NB4 (cell line): Measurements from ENCODE around the gene HDAC4.

Source experiments
- POLR2A ChIP-seq: IDR thresholded peaks from 2 replicates; pipeline ENCODE4 v1.6.1; 2011; ENCODE audit warnings: mild to moderate bottlenecking; ENCODE audit not compliant: insufficient read length; ENCODE audit errors: extremely low read depth
- TF ChIP-seq, protein P1 (sequence below): IDR thresholded peaks from one replicate; pipeline ENCODE4 v1.5.1; 2012; ENCODE audit warnings: low read depth, low read length
- TF ChIP-seq, protein P2 (sequence below): IDR thresholded peaks from 2 replicates; pipeline ENCODE4 v1.6.1; 2011; ENCODE audit warnings: low read depth, low read length

DNA sequence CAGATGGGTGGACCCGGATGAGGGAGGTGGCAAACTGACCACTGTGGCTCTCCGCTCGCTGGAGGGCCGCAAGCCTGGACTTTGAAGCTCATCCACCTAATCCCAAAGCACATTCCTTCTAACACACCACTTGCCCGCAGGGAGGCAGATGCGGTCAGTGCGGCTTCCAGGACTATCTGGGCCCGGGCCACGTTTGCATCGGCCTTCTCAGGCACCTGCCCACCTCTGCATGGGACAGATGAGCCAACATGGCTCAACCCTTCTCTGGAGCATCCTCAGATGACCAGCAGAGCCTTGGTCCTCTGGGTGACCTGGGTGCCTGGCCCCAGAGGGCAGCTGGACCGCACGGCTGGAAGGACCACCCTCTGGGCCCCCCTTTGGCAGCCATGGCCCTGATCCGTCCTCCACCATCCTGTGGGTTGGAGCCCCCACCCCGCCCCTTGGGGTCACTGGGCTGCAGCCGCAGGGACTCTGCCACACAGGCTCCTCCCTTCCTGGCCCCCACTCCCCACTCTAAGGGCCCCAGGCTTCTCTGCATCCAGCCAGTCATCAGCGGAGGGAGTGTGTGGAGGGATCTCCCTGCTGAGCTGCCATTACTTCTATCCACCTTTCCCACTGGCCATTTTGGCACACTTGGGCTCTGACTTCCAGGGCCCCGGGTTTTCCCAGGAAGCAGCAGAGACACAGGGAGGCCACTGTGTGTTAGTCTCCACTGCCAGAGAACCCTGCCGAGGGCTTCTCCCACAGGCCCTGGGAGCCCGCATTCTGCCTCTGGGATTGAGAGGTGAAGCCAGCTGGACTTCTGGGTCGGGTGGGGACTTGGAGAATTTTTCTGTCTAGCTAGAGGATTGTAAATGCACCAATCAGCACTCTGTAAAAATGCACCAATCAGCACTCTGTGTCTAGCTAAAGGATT, 12.3 kb downstream of the HDAC4 start:
- TF ChIP-seq, protein P1, sequence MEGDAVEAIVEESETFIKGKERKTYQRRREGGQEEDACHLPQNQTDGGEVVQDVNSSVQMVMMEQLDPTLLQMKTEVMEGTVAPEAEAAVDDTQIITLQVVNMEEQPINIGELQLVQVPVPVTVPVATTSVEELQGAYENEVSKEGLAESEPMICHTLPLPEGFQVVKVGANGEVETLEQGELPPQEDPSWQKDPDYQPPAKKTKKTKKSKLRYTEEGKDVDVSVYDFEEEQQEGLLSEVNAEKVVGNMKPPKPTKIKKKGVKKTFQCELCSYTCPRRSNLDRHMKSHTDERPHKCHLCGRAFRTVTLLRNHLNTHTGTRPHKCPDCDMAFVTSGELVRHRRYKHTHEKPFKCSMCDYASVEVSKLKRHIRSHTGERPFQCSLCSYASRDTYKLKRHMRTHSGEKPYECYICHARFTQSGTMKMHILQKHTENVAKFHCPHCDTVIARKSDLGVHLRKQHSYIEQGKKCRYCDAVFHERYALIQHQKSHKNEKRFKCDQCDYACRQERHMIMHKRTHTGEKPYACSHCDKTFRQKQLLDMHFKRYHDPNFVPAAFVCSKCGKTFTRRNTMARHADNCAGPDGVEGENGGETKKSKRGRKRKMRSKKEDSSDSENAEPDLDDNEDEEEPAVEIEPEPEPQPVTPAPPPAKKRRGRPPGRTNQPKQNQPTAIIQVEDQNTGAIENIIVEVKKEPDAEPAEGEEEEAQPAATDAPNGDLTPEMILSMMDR: no peak
- no peak for TF ChIP-seq POLR2A
- TF ChIP-seq, protein P2, sequence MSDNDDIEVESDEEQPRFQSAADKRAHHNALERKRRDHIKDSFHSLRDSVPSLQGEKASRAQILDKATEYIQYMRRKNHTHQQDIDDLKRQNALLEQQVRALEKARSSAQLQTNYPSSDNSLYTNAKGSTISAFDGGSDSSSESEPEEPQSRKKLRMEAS: no peak
